ENCODE measurements around the gene TPST2.
"Not testable (repeated sequence)": the region's sequence is repeated elsewhere in the genome, so short reads cannot be mapped to it uniquely, and the experiment has no call there.

The TPST2 gene

GRCh38 chr22:26528518-26528917 is 61.4 kb downstream of the TPST2 start:
- DNase-seq (ENCODE audit: low spot score), result not testable (repeated sequence)

GRCh38 chr22:26527574-26528465 is 62.1 kb downstream of the TPST2 start:
- no peak for DNase-seq (ENCODE audit: low spot score)

GRCh38 chr22:26527167-26527566 is 62.8 kb downstream of the TPST2 start:
- no peak for DNase-seq (ENCODE audit: low spot score)

GRCh38 chr22:26525946-26526564 is 63.9 kb downstream of the TPST2 start:
- DNase-seq (ENCODE audit: low spot score), result no peak

- DNase-seq (ENCODE audit: low spot score), result no peak
Observed at GRCh38 chr22:26524870-26525269, 65.1 kb downstream of the TPST2 start.

- no peak for DNase-seq (ENCODE audit: low spot score)
Observed at GRCh38 chr22:26522592-26522991, 67.3 kb downstream of the TPST2 start.

GRCh38 chr22:26522012-26522411 is 67.9 kb downstream of the TPST2 start:
- DNase-seq (ENCODE audit: low spot score), result no peak

- no peak for DNase-seq (ENCODE audit: low spot score)
Observed at GRCh38 chr22:26517429-26517828, 72.5 kb downstream of the TPST2 start.

GRCh38 chr22:26516503-26516902 is 73.4 kb downstream of the TPST2 start:
- no peak for DNase-seq (ENCODE audit: low spot score)

GRCh38 chr22:26515931-26516330 is 74.0 kb downstream of the TPST2 start:
- DNase-seq (ENCODE audit: low spot score), result no peak

- DNase-seq (ENCODE audit: low spot score), result no peak
Observed at GRCh38 chr22:26514419-26515161, 75.3 kb downstream of the TPST2 start.

- DNase-seq (ENCODE audit: low spot score), result no peak
Observed at GRCh38 chr22:26513838-26514237, 76.1 kb downstream of the TPST2 start.

- DNase-seq (ENCODE audit: low spot score), result peak; percentile 99
Observed at GRCh38 chr22:26512149-26512793, 77.7 kb downstream of the TPST2 start, which contains the start of gene TFIP11. Gene TFIP11, minus strand, starts transcription at chr22:26512473. Its CDS starts 2,201 bp downstream, at chr22:26510272.

- DNase-seq (ENCODE audit: low spot score), result no peak
Observed at GRCh38 chr22:26508148-26508547, 81.8 kb downstream of the TPST2 start.

GRCh38 chr22:26503758-26504157 is 86.2 kb downstream of the TPST2 start:
- DNase-seq (ENCODE audit: low spot score), result no peak

- peak; percentile 84 for DNase-seq (ENCODE audit: low spot score)
Observed at GRCh38 chr22:26502688-26503561, 87.0 kb downstream of the TPST2 start.

- no peak for DNase-seq (ENCODE audit: low spot score)
Observed at GRCh38 chr22:26501996-26502395, 87.9 kb downstream of the TPST2 start.

- DNase-seq (ENCODE audit: low spot score), result no peak
Observed at GRCh38 chr22:26499188-26499703, 90.7 kb downstream of the TPST2 start.

- DNase-seq (ENCODE audit: low spot score), result no peak
Observed at GRCh38 chr22:26496456-26496855, 93.5 kb downstream of the TPST2 start.

- DNase-seq (ENCODE audit: low spot score), result no peak
Observed at GRCh38 chr22:26494506-26494905, 95.4 kb downstream of the TPST2 start.

GRCh38 chr22:26492220-26492619 is 97.7 kb downstream of the TPST2 start:
- DNase-seq (ENCODE audit: low spot score), result no peak
